Measurements from ENCODE around the gene PTPRN2.
"Not testable (repeated sequence)": the region's sequence is repeated elsewhere in the genome, so short reads cannot be mapped to it uniquely, and the experiment has no call there.

PTPRN2 gene

GRCh38 chr7:157930926-157931466 lies 656.6 kb downstream of the PTPRN2 start:
- DNase-seq (ENCODE audit: low read depth in 2 of 2), result no peak

- DNase-seq (ENCODE audit: low read depth in 2 of 2), result no peak
Observed at GRCh38 chr7:157930441-157930840, 657.2 kb downstream of the PTPRN2 start.

GRCh38 chr7:157929671-157930070 lies 658.0 kb downstream of the PTPRN2 start:
- DNase-seq (ENCODE audit: low read depth in 2 of 2), result no peak

DNA sequence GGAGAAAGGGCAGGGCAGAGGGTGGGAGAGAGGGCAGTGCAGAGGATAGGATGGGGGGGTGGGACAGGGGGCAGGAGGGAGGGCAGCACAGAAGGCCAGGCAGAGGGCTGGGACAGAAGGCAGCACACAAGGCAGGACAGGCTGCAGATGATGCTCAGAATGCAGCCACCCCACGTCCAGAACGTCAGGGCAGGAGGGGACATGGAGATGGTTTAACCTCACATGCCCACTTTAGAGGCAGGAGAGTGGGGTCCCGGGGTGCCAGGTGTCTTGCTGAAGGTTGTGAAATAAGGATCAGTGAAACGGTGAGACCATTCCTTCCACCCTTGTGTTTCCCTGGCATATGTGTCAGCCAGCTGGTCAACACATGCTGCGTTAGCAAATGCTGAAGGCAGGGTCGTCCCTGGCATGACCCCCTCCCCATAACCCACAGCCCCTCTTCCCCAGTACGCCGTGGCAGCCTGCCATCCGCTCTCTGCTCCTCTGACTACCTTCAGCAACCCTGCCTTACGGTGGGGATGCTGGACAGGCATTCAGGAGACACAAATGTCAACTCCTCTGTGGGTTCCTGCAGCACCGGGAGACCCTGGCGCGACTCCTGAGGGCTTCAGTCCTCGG lies 658.7 kb downstream of the PTPRN2 start:
- no peak for DNase-seq (ENCODE audit: low read depth in 2 of 2)

- DNase-seq (ENCODE audit: low read depth in 2 of 2), result no peak
Observed at GRCh38 chr7:157928171-157928794, 659.3 kb downstream of the PTPRN2 start.

GRCh38 chr7:157927313-157927925 lies 660.2 kb downstream of the PTPRN2 start:
- DNase-seq (ENCODE audit: low read depth in 2 of 2), result no peak

DNA sequence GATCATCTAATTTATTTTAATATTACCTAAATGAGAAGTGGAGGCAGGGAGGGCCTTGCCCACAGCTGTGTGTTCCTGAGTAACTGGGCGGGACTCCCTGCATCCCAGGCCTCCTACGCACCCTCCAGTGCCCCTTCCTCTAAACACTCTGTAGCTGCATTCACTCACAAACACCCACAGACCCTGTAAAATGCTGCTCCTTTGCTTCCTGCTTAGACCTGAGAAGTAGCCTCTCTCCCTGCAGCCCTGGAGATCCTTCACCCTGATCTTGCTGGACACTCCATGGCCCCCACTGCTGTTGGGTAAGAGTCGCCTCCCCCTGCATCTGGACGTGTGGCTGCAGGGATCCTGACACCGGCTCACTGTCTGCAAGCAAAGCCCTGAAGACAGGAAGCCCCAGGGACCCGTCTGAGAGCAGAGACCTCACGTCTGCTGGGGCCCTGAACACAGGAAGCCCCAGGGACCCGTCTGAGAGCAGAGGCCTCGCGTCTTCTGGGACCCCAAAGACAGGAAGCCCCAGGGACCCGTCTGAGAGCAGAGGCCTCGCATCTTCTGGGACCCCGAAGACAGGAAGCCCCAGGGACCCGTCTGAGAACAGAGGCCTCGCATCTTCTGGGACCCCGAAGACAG lies 661.0 kb downstream of the PTPRN2 start:
- DNase-seq (ENCODE audit: low read depth in 2 of 2), result no peak

DNA sequence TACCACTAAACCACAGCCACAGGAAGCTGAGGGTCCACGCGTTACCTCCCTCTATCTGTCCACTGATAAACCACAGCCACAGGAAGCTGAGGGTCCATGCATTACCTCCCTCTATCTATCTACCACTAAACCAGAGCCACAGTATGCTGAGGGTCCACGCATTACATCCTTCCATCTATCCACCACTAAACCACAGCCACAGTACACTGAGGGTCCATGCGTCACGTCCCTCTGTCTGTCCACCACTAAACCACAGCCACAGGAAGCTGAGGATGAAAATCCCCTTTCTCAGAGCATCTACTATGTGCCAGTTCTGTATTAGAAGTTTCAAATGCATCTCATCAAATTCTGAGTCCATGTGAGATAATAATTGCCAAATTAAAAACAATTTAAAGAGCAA lies 661.5 kb downstream of the PTPRN2 start:
- DNase-seq (ENCODE audit: low read depth in 2 of 2), result no peak

- no peak for DNase-seq (ENCODE audit: low read depth in 2 of 2)
Observed at GRCh38 chr7:157925383-157925875, 662.2 kb downstream of the PTPRN2 start.

DNA sequence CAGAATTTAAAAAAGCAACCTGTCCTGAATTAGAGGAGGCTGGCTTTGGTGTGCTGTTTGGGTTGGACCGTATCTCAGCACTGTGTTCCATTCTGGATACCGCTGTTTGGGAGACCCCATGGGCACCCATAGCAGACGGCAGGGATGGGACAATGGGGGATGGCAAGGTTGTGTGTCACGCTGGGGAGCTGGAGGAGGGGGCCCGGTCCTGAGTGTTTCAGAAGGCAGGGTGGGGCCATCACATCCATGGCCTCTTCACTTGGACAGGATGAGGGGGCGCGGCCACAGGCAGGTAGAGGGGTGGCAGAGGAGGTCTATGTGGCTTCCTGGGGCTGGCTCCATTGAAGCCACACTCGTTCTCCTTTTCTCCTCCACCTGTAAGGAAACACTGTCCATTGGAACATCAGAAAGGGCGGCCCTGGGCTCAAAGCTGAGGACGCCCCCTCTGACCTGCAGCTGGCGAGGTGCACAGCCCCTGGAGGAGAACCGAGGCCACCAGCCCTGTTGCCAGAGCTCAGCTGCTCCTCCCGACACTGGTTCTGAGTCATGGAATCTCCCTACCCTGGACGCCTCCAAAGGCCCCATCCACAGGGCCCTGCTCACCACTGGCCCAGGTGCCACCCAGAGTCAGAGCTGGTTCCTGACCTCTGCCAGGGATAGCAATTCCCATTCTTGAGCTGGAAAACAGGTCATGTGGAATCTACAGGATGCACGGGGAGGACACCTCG lies 663.6 kb downstream of the PTPRN2 start:
- DNase-seq (ENCODE audit: low read depth in 2 of 2), result no peak

- DNase-seq (ENCODE audit: low read depth in 2 of 2), result no peak
Observed at GRCh38 chr7:157922576-157922975, 665.0 kb downstream of the PTPRN2 start.

DNA sequence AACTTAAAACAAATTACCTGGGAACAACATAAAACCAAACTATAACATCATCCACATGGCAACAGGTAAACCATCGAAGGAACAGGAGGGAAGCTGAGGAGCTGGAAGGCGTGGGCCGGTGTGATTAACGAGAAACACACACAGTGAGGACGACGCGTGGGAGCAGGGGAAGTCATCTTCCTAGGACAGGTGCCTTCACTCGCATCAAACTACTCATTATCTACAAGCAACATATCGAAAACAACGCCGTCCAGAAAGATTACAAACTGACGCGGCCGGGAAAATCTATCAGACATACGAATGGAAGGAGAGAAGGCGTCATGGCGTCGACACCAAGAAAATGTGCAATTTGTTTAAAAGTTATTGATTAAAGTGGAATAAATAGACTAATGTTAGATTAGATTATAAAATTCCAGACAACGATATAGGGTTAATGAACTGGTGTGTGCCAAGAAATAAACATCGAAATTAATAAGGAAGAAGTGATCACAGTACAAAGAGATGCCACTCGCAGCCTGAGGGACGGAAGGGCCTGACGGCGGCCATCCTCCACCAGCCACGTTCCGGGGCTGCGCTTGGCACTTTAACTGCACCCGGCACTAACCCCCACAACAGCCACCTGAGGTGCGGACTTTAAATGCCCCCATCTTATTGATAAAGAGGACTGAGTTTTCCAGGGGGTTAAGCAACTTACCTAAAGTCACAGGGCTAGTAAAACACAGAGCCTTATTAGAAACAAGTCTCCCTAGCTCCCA lies 669.1 kb downstream of the PTPRN2 start:
- DNase-seq (ENCODE audit: low read depth in 2 of 2), result no peak

DNA sequence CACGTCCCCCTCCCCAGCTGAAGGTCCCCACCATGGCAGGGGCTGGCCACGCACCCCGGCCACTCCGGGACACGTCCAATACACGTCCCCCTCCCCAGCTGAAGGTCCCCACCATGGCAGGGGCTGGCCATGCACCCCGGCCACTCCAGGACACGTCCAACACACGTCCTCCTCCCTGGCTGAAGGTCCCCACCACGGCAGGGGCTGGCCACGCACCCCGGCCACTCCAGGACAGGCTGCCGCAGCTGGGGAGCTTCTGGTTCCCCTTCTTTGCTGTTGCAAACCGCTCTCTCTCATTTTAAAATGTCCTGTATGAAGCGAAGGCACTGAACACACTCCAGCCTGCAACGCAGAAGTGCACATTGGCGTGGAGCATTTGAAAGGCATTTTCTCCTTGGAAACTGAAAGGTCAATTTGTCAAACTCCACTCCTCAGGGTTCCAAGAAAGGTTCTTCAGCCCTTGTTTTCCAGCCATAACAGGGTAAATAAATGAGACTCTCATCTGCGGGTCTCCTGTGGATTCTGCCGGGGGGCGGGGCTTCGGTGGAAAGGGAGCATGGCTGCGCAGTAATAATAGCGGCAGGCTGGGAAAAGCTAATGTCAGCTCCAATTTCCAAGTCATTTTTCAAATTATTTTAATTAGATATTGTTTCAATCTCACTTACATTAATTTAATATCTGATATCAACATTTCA lies 670.5 kb downstream of the PTPRN2 start:
- no peak for DNase-seq (ENCODE audit: low read depth in 2 of 2)

GRCh38 chr7:157910446-157910845 lies 677.2 kb downstream of the PTPRN2 start:
- DNase-seq (ENCODE audit: low read depth in 2 of 2), result no peak

GRCh38 chr7:157910045-157910444 lies 677.6 kb downstream of the PTPRN2 start:
- not testable (repeated sequence) for DNase-seq (ENCODE audit: low read depth in 2 of 2)

GRCh38 chr7:157909370-157909769 lies 678.3 kb downstream of the PTPRN2 start:
- DNase-seq (ENCODE audit: low read depth in 2 of 2), result no peak

- no peak for DNase-seq (ENCODE audit: low read depth in 2 of 2)
Observed at GRCh38 chr7:157908006-157908782, 679.4 kb downstream of the PTPRN2 start.

DNA sequence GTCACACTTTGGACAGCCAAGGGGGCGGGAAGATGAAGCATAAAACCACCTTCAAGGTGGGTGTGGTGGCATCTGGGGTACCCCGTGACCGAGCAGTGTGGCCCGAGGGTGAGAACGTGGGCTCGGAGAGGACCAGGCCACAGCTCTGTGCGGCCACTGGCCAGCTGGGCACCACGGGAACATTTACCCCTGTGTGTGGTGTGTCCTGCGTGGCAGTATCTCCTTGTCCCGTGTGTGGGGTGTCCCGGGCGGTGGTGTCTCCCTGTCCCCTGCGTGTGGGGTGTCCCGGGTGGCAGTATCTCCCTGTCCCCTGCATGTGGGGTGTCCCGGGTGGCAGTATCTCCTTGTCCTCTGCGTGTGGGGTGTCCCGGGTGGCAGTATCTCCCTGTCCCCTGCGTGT lies 680.5 kb downstream of the PTPRN2 start:
- DNase-seq (ENCODE audit: low read depth in 2 of 2), result no peak

- no peak for DNase-seq (ENCODE audit: low read depth in 2 of 2)
Observed at GRCh38 chr7:157906583-157906982, 681.0 kb downstream of the PTPRN2 start.

All from stimulated activated CD8-positive, alpha-beta memory T cell treated with anti-CD3 and anti-CD28 coated beads, Interleukin-7, amount 100 ng/mL, for 1 hour (primary cell).